DND-41 (cell line): ENCODE results near the gene DLX2.

Experiments
- ATAC-seq: fragments of 200-7000 bp; cut with Tn5 transposase; 3 replicates; pipeline ENCODE4 v1.9.1; 2021; ENCODE audit warnings: low read depth; ENCODE audit not compliant: insufficient read depth
- DNase-seq: peaks from one replicate; pipeline ENCODE4 v3.0.0-alpha.2; 2020
- H2AFZ ChIP-seq: 2 replicates; pipeline ENCODE4 v1.6.0; 2012; ENCODE audit warnings: low read depth, low read length
- H3K27ac ChIP-seq: 2 replicates; pipeline ENCODE4 v1.5.1; 2012; ENCODE audit warnings: low read length, inconsistent platforms
- H3K27me3 ChIP-seq: fragments of 200-600 bp; sonication (generic); 2 replicates; pipeline ENCODE4 v1.6.0; 2012; ENCODE audit warnings: low read length, mild to moderate bottlenecking, inconsistent platforms; ENCODE audit not compliant: insufficient read depth, poor library complexity
- H3K36me3 ChIP-seq: 2 replicates; pipeline ENCODE4 v1.5.1; 2012; ENCODE audit warnings: low read length, inconsistent platforms; ENCODE audit not compliant: insufficient read depth
- H3K4me1 ChIP-seq: 2 replicates; pipeline ENCODE4 v1.5.1; 2012; ENCODE audit warnings: mild to moderate bottlenecking, low read length; ENCODE audit not compliant: insufficient read depth
- H3K4me2 ChIP-seq: 2 replicates; pipeline ENCODE4 v1.6.0; 2012; ENCODE audit warnings: mild to moderate bottlenecking, moderate library complexity, low read length, inconsistent platforms; ENCODE audit not compliant: insufficient read depth
- H3K4me3 ChIP-seq, 2 experiments: fragments of 200-600 bp in 1 of 2; shearing (Covaris generic) in 1 of 2; 2 replicates each; pipeline ENCODE4 v1.5.1; 2012 to 2016; ENCODE audit warnings: inconsistent platforms in 2 of 2, low read length in 2 of 2, mild to moderate bottlenecking in 2 of 2, low read depth in 1 of 2, moderate library complexity in 1 of 2
- H3K79me2 ChIP-seq: 2 replicates; pipeline ENCODE4 v1.6.0; 2012; ENCODE audit warnings: low read length, inconsistent platforms; ENCODE audit not compliant: insufficient read depth
- H3K9ac ChIP-seq: 2 replicates; pipeline ENCODE4 v1.6.0; 2012; ENCODE audit warnings: low read depth, mild to moderate bottlenecking, inconsistent platforms, low read length, moderate library complexity
- H3K9me3 ChIP-seq: 2 replicates; pipeline ENCODE4 v1.5.1; 2012; ENCODE audit warnings: low read length, moderate library complexity, mild to moderate bottlenecking, inconsistent platforms; ENCODE audit not compliant: insufficient read depth, severe bottlenecking
- H4K20me1 ChIP-seq: 2 replicates; pipeline ENCODE4 v1.6.0; 2012; ENCODE audit warnings: low read length; ENCODE audit not compliant: insufficient read depth
- CTCF ChIP-seq: IDR thresholded peaks from 2 replicates; pipeline ENCODE4 v1.5.1; 2012; ENCODE audit warnings: borderline replicate concordance, low read length, moderate library complexity, mild to moderate bottlenecking; ENCODE audit not compliant: poor library complexity, severe bottlenecking; ENCODE audit errors: extremely low read depth
- EZH2 ChIP-seq: IDR thresholded peaks from 3 replicates; pipeline ENCODE4 v1.6.1; 2012; ENCODE audit warnings: borderline replicate concordance, low read depth, mild to moderate bottlenecking, moderate library complexity, low read length, inconsistent platforms; ENCODE audit not compliant: severe bottlenecking

DLX2 gene

DNA sequence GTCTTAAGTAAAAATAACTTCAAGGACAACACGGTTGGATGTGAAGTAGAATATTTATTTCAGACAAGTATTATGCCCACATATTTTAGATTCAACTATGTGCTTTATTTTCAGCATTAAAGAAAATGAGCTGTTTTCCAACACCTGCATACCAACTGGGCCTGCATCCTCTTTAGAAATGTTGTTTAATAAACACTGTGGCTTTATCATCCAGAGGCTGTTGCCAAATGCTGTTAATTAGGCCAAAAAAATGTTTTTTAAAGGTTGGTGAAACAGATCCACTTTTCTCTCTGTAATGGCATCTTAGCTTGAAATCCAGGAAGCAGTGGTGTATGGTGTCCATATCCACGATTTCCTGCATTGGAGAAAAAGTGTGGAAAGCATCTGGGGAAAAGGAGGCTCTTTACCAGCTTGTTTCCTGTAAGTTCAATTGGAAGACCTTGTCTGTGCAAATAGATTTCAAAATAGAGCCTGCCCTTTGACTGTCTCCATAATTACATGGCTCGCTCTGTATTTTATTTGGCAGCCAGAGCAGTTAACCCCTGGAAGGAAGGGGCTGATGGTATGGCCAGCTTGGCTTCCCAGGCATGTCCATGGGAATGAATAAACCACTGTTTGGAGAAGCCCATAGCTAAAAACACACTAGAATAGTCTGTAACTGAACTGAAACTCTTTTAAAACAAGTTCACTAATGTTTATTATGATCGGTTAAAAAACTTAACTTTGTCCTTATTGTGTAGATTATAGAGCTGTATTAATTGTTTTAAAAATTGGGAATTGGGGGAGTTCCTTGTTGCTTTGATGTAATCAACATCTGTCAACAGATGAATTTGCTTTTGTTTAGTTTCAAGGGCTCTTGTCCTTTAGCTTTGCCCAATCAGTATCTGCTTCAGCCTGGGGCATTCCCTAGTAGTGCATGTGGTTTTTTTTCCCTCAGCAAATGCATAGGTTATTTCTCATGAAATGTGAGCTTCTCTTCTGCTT is 50.4 kb downstream of the DLX2 start:
- no peak for DNase-seq
- no peak overlapping the region for H2AFZ ChIP-seq
- no peaks in the 10 kb centered on the region for H3K36me3 ChIP-seq
- H3K4me3 ChIP-seq: no peak overlapping the region
- no peaks in the 10 kb centered on the region; the same call in 1 of the 2 replicates for H4K20me1 ChIP-seq
- H3K4me1 ChIP-seq: no peaks in the 10 kb centered on the region
- H3K27me3 ChIP-seq: no peaks in the 10 kb centered on the region
- TF ChIP-seq EZH2 (no peak), CTCF (no peak)
- H3K9ac ChIP-seq: no peak overlapping the region
- H3K9me3 ChIP-seq: no peaks in the 10 kb centered on the region
- no peak overlapping the region for H3K4me2 ChIP-seq
- ATAC-seq: no peak
- H3K79me2 ChIP-seq: no peaks in the 10 kb centered on the region
- no peak overlapping the region for H3K27ac ChIP-seq

- no peaks in the 10 kb centered on the region for H3K9me3 ChIP-seq
- ATAC-seq (no peak), DNase-seq (no peak)
- peaks cover 5% of the 10 kb centered on the region; the same call in 1 of the 2 replicates for H3K4me1 ChIP-seq
- H3K27ac ChIP-seq: no peak overlapping the region
- no peaks in the 10 kb centered on the region for H3K36me3 ChIP-seq
- H3K79me2 ChIP-seq: no peaks in the 10 kb centered on the region
- no peaks in the 10 kb centered on the region; the same call in 1 of the 2 replicates for H4K20me1 ChIP-seq
- H3K9ac ChIP-seq: no peak overlapping the region
- H3K27me3 ChIP-seq: no peaks in the 10 kb centered on the region
- no peak overlapping the region for H3K4me2 ChIP-seq
- H3K4me3 ChIP-seq: no peak overlapping the region
- TF ChIP-seq EZH2 (no peak), CTCF (no peak)
- no peak overlapping the region for H2AFZ ChIP-seq
Measured at GRCh38 chr2:172050479-172051125, 52.1 kb downstream of the DLX2 start.

- Histone ChIP-seq H3K36me3 (no peaks in the 10 kb centered on the region), H3K27ac (no peak overlapping the region), H2AFZ (no peak overlapping the region), H4K20me1 (no peaks in the 10 kb centered on the region), H3K27me3 (no peaks in the 10 kb centered on the region), H3K79me2 (no peaks in the 10 kb centered on the region), H3K9me3 (no peaks in the 10 kb centered on the region), H3K4me2 (no peak overlapping the region), H3K4me1 (peaks cover 5% of the 10 kb centered on the region; the same call in 1 of the 2 replicates), H3K9ac (no peak overlapping the region), H3K4me3 (no peak overlapping the region)
- no peak for ATAC-seq
- TF ChIP-seq CTCF (no peak), EZH2 (no peak)
- DNase-seq: no peak
Measured at GRCh38 chr2:172049567-172050120, 53.1 kb downstream of the DLX2 start.
